ENCODE measurements around the gene HES5. TPM values are rescaled to one million over a fixed set of nuclear protein-coding genes. Genes with fewer than 3 reads are reported as not detected.

The HES5 gene
- polyA plus RNA-seq, 5 donors, result 0.27 to 0.93 (median 0.43) TPM

DNA sequence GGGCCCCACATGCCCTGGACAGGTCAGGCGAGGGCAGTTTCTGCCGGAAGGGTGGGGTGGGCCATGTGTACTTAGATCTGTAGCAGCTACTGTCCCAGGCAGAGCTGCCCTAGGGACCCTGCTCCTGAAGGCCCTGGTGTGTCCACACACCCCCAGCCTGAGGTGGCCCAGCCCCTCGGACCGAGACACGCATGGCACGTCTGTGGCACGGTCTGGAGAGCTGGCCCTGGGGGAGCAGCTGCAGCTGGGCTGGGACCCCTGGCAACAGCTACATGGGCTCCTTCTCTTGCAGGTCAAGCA is 28.3 kb downstream of the HES5 start:
- DNase-seq, result no peak

DNA sequence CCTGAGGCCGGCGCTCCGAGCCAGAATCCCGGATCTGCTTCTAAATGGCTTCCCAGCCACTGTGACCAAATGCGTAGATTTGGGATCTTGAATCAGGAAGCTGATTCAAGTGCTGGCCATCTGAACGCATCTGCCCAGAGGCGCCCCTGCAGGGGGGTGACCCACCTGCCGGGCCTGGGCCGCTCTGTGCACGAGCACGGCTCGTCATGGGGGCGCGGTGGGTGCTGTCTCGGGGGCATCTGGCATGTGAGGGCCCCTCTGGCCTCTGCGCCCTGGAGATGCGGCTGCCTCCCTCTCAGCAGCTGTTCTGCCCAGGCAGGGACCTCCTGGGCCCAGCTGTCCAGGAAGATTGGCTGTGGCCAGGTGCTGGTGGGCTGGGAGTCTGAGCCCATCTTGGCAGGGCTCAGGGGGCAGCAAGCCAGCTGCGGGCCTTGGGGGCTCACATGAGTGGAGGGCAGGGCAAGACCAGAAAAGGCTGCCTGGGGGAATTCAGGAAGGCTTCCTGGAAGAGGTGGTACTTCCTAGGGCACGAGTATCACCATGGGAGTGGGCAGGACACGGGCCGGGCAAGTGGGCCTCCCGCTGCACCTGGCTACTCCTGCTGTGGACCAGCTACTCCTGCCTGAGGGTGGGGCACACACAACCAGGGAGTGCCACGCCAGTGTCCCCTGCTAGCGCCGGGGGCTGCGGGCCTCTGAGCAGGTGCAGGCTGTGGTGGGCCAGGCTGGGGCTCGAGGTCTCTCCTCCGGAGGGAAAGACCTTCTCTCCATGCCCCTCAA is 28.8 kb downstream of the HES5 start:
- DNase-seq, result no peak

DNA sequence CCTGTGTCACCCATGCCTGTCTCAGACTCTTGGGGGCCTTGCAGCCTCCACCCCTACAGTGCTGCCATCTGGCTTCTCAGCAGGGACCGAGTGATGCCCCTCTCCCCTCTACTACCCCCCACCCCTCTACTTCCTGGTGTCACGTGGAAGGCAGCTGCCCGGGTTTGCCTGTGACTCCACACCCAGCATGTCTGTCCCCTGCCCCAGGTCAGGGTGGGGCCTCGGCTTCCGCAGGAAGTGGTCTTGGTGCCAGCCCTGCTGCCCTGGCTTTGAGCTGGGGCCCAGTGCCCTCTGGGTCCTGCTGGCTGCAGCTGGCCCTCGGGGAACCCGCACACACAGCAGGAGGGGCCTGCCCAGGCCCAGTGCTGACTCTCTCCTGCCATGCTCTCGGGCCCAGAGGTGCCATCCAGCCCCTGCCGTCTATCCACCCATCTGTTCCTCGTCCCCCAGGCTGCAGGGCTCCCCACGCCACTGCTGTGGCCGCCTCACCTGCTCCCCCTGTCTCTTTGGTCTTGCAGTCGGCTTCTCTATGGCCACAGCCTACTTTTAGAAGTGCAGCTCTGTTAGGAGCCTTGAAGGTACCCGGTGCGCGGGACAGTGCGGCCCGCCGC is 30.0 kb downstream of the HES5 start:
- DNase-seq, result no peak

DNA sequence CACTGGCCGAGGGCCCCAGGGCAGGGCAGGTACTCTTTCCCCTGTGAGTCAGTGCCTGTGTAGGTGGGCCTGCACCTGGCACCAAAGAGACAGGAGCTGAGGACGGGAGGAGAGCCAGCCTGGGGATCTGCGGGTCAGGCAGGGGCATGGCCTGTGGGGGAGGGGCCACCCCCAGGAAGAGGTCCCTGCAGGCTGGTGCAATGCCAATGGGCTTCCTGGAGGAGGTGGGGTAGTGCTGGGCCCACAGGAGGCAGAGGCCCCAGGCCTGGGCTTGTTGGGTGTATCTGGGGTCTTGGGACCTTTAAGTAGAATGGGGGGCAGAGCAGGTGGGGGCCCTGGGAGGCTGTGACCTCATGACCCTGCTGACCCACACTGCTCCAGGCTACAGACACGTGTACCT is 30.8 kb downstream of the HES5 start:
- DNase-seq, result no peak

DNA sequence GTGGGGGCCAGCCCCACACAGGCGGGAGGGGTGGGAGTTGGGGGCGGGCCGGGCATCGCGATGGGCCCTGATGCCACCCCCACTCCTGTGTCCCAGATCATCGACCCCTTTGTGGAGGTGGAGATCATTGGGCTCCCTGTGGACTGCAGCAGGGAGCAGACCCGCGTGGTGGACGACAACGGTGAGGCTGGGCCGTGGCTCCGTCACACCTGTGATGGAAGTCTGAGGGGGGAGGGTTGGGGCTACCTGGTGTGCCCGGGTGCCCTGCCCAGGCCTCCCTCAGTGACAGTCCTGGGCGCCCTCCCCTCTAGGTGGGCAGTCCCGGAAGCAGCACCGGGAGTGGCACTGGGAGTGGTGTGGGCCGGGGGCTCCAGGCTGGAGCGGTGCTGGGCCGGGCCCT is 31.4 kb downstream of the HES5 start:
- no peak for DNase-seq

DNA sequence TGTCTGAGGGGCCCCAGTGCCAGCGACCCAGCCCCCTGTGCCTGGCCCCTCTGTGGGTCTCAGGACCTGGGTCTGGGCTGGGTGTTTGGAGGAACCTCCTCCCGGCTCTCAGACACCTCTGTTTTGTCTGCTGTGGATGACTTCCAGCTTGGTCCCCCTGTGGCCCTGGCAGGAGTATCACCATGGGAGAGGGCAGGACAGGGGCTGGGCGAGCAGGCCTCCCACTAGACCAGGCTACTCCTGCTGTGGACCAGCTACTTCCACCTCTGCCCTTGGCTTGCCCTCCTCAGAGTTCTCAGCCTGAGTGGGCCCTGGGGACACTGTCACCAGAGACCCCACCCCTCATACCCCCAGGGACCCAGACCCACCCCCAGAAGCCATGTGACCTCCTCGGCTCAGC is 32.2 kb downstream of the HES5 start:
- DNase-seq, result no peak

DNA sequence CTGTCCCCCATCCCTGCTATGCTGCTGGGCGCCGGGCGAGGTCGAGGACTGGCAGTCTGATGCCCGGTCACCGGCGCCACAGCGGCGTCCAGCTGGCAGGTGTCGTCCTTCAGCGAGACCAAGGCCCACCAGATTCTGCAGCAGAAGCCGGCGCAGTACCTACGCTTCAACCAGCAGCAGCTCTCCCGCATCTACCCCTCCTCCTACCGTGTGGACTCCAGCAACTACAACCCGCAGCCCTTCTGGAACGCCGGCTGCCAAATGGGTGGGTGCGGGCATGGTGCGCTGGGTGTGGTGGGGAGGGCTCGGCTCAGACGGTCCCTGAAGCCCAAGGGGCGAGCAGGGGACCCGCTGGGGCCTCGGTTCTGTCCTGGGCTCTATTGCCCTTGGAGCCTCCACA is 33.3 kb downstream of the HES5 start:
- no peak for DNase-seq

DNA sequence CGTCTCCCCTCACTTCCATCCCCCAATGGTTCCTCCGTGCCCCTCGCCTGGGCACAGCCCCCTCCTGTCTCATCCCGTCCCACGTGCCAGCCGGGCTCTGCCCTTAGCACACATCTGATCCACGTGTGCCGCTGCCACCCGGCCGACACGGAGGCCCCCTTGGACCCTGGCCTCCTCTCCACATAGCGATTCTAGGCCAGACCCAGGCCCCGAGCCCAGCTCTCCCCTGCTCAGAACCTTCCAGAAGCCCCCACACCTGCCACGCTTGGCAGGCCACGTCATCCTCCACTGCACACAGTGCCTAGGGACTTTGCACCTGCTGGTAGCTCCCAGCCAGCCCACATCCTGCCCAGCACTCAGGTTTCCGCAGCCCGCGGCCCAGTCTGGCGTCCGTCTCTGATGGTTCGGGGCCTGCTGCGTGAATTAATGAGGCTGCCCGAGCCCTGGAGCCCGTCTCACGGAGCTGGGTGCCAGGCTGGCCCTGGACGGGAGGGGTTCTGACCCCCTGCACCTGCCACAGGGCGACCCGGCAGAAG is 33.9 kb downstream of the HES5 start:
- DNase-seq, result no peak

DNA sequence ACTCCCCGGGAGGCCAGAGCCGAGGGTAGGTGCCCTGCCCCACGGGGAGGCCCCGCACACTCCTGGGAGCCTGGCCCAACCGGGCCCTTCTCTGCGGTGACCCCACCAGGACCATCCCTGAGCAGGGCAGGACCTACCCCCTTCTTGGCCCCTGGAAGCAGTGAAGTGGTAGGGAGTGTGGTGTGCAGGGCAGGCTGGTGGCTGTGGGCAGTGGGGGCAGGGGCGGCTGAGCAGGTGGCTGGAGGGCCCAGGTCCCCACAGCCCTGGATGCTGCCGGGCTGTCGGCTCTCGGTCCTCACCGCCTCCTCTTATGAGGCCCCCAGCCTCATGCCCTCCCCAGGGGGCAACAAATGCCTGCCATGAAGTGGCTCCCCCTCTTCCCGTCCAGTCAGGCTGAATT is 34.5 kb downstream of the HES5 start:
- DNase-seq, result no peak

DNA sequence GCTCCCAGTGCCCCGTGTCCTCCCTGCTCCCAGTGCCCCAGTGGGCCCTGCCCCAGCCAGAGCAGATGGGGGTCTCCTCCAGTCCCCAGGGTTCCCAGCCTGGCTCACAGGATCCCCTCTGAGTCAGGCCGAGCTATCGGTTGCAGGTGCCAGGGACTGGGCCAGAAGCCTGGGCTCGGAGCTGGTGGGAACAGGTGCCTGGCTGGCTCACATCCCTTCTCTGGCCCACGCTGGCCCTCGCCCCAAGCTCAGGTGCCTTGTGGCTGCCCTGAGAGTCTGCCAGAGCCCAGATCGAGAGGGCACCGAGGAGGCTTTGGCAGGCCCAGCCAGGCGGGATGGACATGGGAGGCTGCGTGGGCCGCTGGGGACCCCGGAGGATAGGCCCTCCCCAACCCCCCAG is 35.0 kb downstream of the HES5 start:
- no peak for DNase-seq

DNA sequence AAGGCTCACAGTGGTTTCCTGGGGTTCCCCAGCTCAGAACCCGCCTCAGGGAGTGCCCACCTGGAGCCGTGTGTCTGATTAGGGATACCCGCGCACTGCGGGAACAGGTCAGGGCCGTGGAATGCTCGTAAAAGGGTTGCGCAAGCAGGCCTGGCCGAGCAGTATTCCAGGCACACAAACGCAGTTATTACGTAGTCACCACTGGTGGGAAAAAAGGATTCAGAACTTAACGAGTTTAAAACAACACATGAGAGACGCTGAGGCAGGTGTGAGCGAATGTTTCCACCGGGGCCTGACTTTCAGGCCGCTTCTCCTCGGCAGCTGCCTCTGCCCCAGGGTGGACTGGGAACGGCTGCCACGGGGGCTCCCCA is 35.8 kb downstream of the HES5 start:
- DNase-seq, result no peak

DNA sequence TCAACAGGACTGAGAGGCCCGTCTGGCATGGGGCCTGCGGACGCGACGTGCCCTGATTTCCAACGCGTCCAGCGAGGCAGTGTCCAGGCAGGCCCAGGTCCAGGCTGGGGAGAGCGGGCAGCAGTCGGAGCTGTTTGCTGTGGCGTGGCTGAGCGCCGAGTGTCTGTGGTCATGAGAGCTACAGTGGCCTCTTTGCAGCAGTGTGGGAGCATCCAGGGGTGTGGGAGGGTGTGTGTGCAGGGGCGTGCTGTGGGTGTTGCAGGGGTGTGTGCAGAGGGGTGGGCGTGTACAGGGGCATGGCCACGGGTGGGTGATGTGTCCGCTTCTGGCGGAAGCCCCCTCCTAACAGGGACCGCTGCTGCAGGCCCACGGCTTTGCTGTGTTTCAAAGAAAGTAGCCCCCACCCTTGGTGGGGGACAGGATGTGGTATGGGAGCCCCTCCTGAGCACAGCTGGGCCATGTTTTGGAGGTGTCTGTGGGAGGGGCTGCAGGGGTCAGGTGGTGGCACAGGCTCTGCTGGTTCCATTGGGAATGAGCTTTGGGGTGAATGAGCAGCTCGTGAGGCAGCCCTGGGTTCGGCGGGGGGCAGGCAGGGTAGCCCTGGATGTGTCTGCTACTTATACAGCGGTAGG is 36.3 kb downstream of the HES5 start:
- no peak for DNase-seq

DNA sequence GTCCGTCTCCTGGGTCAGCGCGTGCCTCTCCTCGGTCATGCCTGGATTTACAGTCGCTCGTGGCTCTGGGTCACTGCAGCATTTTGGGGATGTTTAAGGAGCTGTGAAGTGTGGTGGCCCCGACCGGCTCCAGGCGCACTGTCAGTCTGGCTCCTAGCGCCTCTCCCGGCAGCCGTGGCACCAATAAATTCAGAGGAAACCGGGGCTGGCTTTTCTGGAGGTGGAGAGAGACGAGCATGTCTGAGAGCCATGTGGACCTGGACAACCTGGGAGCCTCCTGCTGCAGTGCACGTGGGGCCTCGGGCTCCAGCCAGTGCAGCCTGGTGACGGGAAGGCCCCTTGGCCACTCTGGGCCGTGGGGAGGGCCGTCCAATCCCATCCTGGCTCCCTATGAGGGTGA is 36.8 kb downstream of the HES5 start:
- no peak for DNase-seq

DNA sequence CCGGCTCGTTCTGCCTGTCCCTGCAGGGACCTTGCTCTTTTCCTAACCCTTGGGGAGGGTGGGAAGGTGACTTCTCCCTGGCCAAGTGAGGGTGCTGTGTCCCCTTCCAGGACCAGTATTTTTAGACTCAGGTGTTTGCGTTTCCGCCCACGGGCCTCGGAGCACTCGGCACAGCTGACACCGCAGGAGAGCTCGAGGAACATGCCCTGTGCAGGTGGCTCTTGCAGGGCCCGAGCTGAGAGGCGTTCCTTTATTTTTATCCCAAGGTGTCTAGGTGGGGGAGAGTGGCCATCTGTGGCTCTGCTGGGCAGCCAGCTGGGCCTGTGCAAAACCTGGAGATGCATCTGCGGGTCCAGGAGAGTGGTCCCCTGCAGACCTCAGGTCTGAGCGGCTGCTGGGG is 38.0 kb downstream of the HES5 start:
- DNase-seq, result no peak

DNA sequence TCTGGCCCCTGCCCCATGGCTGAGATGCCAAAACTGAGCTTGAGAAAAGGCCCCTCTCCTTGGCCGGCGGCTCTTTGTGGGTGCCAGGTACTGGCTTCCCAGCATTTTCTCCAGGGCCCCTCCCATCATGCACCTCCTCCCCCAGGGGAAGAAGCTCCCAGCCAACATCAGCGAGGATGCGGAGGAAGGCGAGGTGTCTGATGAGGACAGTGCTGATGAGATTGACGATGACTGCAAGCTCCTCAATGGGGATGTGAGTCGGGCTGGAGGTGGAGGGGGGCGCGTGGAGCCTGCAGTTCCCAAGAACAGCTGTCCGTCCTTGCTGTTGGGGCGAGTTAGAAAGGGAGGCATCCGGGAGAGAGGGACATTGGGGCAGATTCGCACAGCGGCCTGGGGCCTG is 40.4 kb downstream of the HES5 start:
- DNase-seq, result no peak

DNA sequence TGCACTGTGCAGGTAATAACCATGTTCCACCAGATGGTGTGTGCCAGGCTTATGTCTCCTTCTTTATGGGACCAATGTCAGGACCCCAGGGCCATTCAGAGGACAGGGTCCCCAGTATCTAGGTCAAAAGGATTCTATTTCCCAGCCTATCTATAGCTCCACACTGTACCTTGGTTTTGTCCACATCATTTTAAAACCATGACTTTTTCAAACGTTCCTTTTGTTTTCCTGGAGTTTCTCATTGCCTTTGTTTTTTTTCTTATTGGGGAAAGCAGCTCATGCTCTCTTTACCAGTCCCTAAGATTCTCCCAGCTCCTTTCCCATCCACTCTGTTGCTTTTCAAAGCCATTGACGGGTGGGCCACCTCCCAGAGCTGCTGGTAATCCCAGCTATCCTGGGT is 41.4 kb downstream of the HES5 start:
- no peak for DNase-seq

DNA sequence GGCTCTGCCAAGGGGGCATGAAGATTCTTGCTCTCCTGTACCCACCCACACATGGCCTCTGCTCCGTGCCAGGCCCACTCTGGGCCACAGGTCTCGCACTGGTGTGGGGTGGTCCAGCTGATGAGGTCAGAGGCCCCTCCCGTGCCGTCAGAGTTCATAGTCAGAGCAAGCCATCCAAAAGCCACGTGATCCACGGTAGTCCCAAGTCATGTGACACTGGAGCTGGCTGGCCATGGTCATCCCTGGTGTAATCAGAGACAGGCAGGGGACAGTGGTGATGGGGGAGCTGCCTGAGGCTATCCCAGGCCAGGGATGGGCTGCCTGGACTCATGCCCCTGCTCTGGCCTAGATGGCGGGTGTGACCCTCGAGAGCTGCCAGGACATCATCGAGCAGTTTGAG is 43.5 kb downstream of the HES5 start:
- no peak for DNase-seq

DNA sequence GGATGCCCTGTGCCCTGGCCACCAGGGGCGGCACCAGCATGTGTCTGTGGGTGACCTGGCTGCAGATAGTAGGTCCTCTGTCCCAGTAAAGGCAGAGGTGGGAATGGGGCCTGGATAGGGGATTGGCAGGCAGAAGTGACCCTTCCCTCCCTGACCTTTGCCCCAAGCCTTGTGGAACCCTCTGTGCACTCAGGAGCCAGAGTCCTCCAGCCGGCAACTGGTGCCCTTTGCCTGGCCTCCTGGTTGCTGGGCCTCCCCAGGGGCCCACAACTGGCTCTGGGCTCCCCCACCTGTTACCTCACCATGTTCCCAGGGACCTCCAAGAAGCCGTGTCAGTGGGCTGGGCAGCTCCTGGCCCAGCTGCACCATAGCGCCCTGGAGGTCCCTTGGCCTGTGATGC is 44.0 kb downstream of the HES5 start:
- DNase-seq, result no peak

DNA sequence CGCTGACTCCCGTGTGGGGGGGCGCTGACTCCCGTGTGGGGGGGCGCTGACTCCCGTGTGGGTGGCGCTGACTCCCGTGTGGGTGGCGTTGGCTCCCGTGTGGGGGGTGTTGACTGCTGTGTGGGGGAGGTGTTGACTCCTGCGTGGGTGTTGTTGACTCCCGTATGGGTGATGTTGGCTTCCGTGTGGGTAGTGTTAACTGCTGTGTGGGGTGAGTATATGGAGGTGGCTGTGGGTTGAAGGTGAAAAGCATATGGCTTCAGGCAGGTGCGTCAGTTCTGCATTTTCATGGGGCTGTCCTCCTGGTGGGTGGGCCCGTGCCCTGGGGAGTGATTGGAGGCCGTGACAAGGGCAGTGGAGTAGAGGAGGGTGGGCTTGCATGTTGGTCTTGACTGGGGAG is 46.1 kb downstream of the HES5 start:
- no peak for DNase-seq

DNA sequence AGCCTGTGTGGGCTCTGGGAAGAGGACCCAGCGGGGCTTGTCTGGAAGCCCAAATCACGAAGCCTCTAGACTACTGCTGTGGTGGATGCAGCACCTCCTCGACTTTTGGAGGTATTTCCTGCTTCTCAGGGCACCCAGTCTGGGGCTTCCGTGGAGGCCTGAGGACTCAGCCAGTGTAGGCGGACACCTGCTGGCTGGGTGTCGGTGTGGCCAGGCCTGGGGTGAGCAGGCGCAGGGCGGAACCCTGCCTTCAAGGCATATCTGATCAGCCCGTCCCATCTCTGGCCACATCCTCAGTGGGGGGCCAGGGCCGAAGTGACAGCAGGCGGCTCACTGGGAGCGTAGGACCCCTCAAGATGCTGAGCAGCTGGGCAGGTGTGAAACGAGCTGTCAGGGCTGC is 47.0 kb downstream of the HES5 start:
- DNase-seq, result no peak

DNA sequence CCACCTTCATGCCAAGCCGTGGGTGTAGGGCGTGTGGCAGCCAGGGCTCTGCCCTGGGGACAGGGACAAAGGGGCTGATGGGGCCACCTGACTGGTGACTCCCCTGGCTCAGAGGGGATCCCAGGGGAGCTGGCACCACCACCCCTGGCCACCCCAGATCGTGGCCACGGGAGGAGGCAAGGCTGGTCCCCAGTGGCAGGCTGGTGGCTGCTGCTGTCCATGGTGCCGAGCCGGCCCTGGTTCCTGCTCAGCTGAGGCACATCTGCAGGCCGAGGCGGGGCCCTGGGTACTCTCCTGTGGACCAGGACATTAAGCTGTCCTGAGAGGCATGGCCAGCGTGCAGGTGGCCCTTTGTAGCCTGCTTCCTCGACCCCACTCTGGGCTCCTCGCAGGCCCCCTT is 47.5 kb downstream of the HES5 start:
- DNase-seq, result no peak

DNA sequence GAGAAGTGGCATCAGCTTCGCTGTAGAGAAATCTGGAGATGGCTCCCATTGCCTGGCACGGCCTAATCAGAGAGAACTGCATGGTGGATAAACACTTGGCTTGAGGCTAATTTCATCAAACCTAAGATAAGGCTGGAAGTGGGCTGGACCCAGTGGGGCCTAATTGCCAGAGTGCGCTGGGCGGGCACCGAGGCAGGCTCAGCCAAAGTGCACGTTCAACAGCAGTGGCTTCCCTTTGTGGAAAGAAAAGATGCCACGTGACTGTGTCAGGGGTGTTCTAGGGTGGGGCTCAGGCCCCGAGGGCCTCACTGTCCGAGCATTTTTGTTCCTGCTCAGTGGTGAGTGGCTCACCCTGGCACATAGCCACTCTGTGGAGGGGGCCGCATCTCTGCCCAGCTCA is 48.2 kb downstream of the HES5 start:
- DNase-seq, result no peak

DNA sequence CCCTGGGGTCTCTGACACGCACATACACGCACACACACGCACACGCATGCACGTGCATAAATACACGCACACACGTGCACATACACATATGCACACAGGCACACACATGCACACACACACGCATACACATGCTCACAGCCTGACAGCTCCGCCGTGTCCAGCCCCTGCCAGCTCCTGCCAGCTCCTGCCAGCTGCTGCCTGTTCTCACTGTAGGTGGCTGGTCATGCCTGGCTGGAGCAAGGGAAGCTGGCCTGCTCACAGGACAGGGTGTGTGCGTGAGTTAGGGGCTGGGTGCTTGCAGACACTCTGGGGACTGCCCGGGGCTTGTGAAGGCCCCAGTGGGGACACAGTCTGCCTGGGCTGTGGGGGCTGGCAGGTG is 49.1 kb downstream of the HES5 start:
- no peak for DNase-seq

Measured in right lung (tissue), 5 donors.